Prostate gland (tissue), 2 donors: ENCODE measurements around the gene KATNIP. TPM values are rescaled to one million over a fixed set of nuclear protein-coding genes. Genes with fewer than 3 reads are reported as not detected.

ENCODE experiments used
- DNase-seq: peaks from one replicate; pipeline ENCODE4 v3.0.0-alpha.2; 2019; ENCODE audit warnings: low spot score
- H3K27ac ChIP-seq, 2 donors: fragments of 200-600 bp; sonication (generic); 2 replicates each; pipeline ENCODE4 v1.5.1; 2017 to 2019
- H3K27me3 ChIP-seq: fragments of 200-600 bp; sonication (generic); replicated peaks from 2 replicates; pipeline ENCODE4 v1.5.1; 2019; ENCODE audit not compliant: insufficient read depth
- H3K36me3 ChIP-seq, 2 donors: fragments of 200-600 bp; sonication (generic); 1 replicate in 1 of 2; 2 replicates in 1 of 2; pipeline versions ENCODE4 v1.5.1 to v1.8.1; 2017 to 2019
- H3K4me1 ChIP-seq: fragments of 200-600 bp; sonication (generic); replicated peaks from 2 replicates; pipeline ENCODE4 v1.5.1; 2019
- H3K4me3 ChIP-seq, 2 donors: fragments of 200-600 bp; sonication (generic); 2 replicates each; pipeline ENCODE4 v1.5.1; 2017 to 2019
- H3K9me3 ChIP-seq: fragments of 200-600 bp; sonication (generic); 2 replicates; pipeline ENCODE4 v1.5.1; 2017
- CTCF ChIP-seq, 4 experiments: fragments of 200-600 bp in 2 of 4; fragments of 450-650 bp in 2 of 4; sonication (generic) in 2 of 4; IDR thresholded peaks; 1 replicate in 3 of 4; 2 replicates in 1 of 4; pipeline ENCODE4 v1.5.1; 2016 to 2019; ENCODE audit warnings: antibody characterized with exemption in 4 of 4, mild to moderate bottlenecking in 2 of 4, moderate library complexity in 2 of 4
- POLR2A ChIP-seq: fragments of 450-650 bp; IDR thresholded peaks from one replicate; pipeline ENCODE4 v1.6.1; 2016; ENCODE audit warnings: antibody characterized with exemption, mild to moderate bottlenecking
- POLR2AphosphoS5 ChIP-seq: sonication (generic); formaldehyde crosslinking; IDR thresholded peaks from one replicate; pipeline ENCODE4 v1.6.1; 2017; ENCODE audit warnings: antibody characterized with exemption
- WGBS: methylation state at CpG from one replicate; pipeline ENCODE4 v1.1.5; 2018; 5-methylcytosine and 5-hydroxymethylcytosine counted together
- intact Hi-C: fragments of 100-400 bp; cut with DNase I; formaldehyde crosslinking; loops from one replicate; pipeline ENCODE4 v1.14.2; 2022
- total RNA-seq, 2 donors: library from RNA; depleted of rRNA; stranded (reverse); fragments of >200 nt; gene quantifications; one replicate each; pipeline ENCODE4 v1.1.0, GENCODE V29; 2016

The KATNIP gene
- total RNA-seq, 2 donors from 2014 or later: 31.7 to 40.9 TPM

- WGBS: 21% methylated on average over 1 of the region's 1 CpG
- peak overlapping the region in 1 of 2 donors; percentile 82 for H3K4me3 ChIP-seq
- peak overlapping the region; percentile 88 to 90 for H3K27ac ChIP-seq
- H3K4me1 ChIP-seq: peaks cover 3% of the 10 kb centered on the region
- no peaks in the 10 kb centered on the region for H3K9me3 ChIP-seq
- H3K27me3 ChIP-seq: no peaks in the 10 kb centered on the region
- no peaks in the 10 kb centered on the region for H3K36me3 ChIP-seq
- no peak for DNase-seq
- intact Hi-C loops: no loop called here
- TF ChIP-seq POLR2AphosphoS5 (no peak), CTCF (IDR thresholded peaks at IDR 0.05) (no peak), POLR2A (no peak)
These were observed 1.1 kb downstream of the KATNIP start for GRCh38 chr16:27551036-27551435.

GRCh38 chr16:27556471-27556870 is 6.5 kb downstream of the KATNIP start:
- no peaks in the 10 kb centered on the region for H3K4me1 ChIP-seq
- H3K27ac ChIP-seq: peak overlapping the region in 1 of 2 donors; percentile 77
- no peaks in the 10 kb centered on the region for H3K27me3 ChIP-seq
- H3K9me3 ChIP-seq: no peaks in the 10 kb centered on the region
- WGBS: 51% methylated on average over 1 of the region's 1 CpG
- no peaks in the 10 kb centered on the region for H3K36me3 ChIP-seq
- TF ChIP-seq POLR2A (no peak), POLR2AphosphoS5 (peak; percentile 67)
- intact Hi-C loops: no loop called here
- no peak overlapping the region for H3K4me3 ChIP-seq
- DNase-seq: peak; percentile 28

- Histone ChIP-seq H3K27ac (peak overlapping the region; percentile 56 to 77), H3K4me1 (no peaks in the 10 kb centered on the region), H3K36me3 (no peaks in the 10 kb centered on the region), H3K27me3 (no peaks in the 10 kb centered on the region), H3K4me3 (no peak overlapping the region), H3K9me3 (no peaks in the 10 kb centered on the region)
- no peak for DNase-seq
- TF ChIP-seq CTCF (IDR thresholded peaks at IDR 0.05) (no peak), POLR2AphosphoS5 (no peak)
- intact Hi-C loops: no loop called here
- 66% methylated on average over 3 of the region's 3 CpGs for WGBS
These were observed 8.5 kb downstream of the KATNIP start for GRCh38 chr16:27558434-27558833.

- 91% methylated on average over 1 of the region's 1 CpG for WGBS
- H3K4me1 ChIP-seq: no peaks in the 10 kb centered on the region
- TF ChIP-seq CTCF (IDR thresholded peaks at IDR 0.05) (no peak), POLR2AphosphoS5 (no peak), POLR2A (no peak)
These were observed 9.0 kb downstream of the KATNIP start for GRCh38 chr16:27558932-27559331.

GRCh38 chr16:27561216-27561615 is 11.3 kb downstream of the KATNIP start:
- Histone ChIP-seq H3K9me3 (no peaks in the 10 kb centered on the region), H3K27ac (peak overlapping the region; percentile 63 to 77)
- intact Hi-C loops: no loop called here

More at GRCh38 chr16:27558932-27559331, 9.0 kb downstream of the KATNIP start:
- no peaks in the 10 kb centered on the region for H3K9me3 ChIP-seq
- DNase-seq: no peak
- intact Hi-C loops: no loop called here
- H3K36me3 ChIP-seq: no peaks in the 10 kb centered on the region
- no peak overlapping the region for H3K4me3 ChIP-seq
- no peaks in the 10 kb centered on the region for H3K27me3 ChIP-seq
- H3K27ac ChIP-seq: peak overlapping the region; percentile 56 to 77

More at GRCh38 chr16:27561216-27561615, 11.3 kb downstream of the KATNIP start:
- no peak for DNase-seq
- Histone ChIP-seq H3K36me3 (no peaks in the 10 kb centered on the region), H3K4me3 (no peak overlapping the region), H3K4me1 (no peaks in the 10 kb centered on the region), H3K27me3 (no peaks in the 10 kb centered on the region)
- 91% methylated on average over 8 of the region's 8 CpGs for WGBS
- TF ChIP-seq POLR2A (no peak), CTCF (IDR thresholded peaks at IDR 0.05) (no peak), POLR2AphosphoS5 (no peak)
